Tibial nerve (tissue), 4 donors: ENCODE data around the gene CYTH4.

ENCODE experiments used
- EP300 ChIP-seq, 2 donors: sonication (generic); formaldehyde crosslinking; IDR thresholded peaks; one replicate each; pipeline ENCODE4 v1.6.1; 2017; ENCODE audit warnings: antibody characterized with exemption in 2 of 2, mild to moderate bottlenecking in 1 of 2
- POLR2A ChIP-seq, 2 donors: fragments of 450-650 bp; IDR thresholded peaks; one replicate each; pipeline ENCODE4 v1.6.1; 2017; ENCODE audit warnings: antibody characterized with exemption in 2 of 2, mild to moderate bottlenecking in 2 of 2, moderate library complexity in 2 of 2
- TF ChIP-seq, protein P1 (sequence below), 5 experiments: fragments of 200-600 bp in 3 of 5; fragments of 450-650 bp in 2 of 5; sonication (generic) in 3 of 5; IDR thresholded peaks; one replicate each; pipeline ENCODE4 v1.5.1; 2016 to 2019; ENCODE audit warnings: antibody characterized with exemption in 5 of 5, mild to moderate bottlenecking in 3 of 5, moderate library complexity in 2 of 5

DNA sequence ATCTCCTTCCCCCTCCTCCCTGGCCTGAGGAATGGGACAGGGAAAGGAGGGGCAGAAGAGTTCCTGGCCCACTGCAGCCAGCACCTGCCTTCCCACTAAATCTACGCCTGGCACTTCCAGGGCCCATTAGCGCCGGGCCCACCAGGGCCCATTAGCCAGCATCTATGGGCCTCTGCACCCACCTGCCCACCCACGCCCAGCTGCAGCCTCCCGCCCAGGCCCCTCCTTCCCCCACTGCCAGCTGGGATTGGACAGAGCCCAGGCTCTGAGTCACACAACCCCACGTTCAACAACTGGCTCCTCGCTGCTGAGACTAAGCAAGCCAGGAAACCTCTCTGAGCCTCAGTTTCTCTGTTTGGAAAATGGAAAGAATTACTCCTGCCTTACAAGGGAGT is 48.7 kb downstream of the CYTH4 start:
- TF ChIP-seq, protein P1, sequence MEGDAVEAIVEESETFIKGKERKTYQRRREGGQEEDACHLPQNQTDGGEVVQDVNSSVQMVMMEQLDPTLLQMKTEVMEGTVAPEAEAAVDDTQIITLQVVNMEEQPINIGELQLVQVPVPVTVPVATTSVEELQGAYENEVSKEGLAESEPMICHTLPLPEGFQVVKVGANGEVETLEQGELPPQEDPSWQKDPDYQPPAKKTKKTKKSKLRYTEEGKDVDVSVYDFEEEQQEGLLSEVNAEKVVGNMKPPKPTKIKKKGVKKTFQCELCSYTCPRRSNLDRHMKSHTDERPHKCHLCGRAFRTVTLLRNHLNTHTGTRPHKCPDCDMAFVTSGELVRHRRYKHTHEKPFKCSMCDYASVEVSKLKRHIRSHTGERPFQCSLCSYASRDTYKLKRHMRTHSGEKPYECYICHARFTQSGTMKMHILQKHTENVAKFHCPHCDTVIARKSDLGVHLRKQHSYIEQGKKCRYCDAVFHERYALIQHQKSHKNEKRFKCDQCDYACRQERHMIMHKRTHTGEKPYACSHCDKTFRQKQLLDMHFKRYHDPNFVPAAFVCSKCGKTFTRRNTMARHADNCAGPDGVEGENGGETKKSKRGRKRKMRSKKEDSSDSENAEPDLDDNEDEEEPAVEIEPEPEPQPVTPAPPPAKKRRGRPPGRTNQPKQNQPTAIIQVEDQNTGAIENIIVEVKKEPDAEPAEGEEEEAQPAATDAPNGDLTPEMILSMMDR (IDR thresholded peaks at IDR 0.05), result no peak
- TF ChIP-seq POLR2A (IDR thresholded peaks at IDR 0.05), result no peak
- no peak for TF ChIP-seq EP300 (IDR thresholded peaks at IDR 0.05)
